RKO (cell line): Measurements from ENCODE around the gene USP24.
"Not testable (repeated sequence)": the region's sequence is repeated elsewhere in the genome, so short reads cannot be mapped to it uniquely, and the experiment has no call there.

ENCODE experiments used
- DNase-seq: peaks from one replicate; pipeline ENCODE4 v3.0.0-alpha.2; 2016; ENCODE audit warnings: low spot score

USP24 gene

GRCh38 chr1:55232448-55233144, 17.4 kb upstream of the USP24 start:
- no peak for DNase-seq

- DNase-seq: no peak
Observed at GRCh38 chr1:55231745-55232144, 16.6 kb upstream of the USP24 start.

- no peak for DNase-seq
Observed at GRCh38 chr1:55230659-55231058, 15.5 kb upstream of the USP24 start.

- DNase-seq: not testable (repeated sequence)
Observed at GRCh38 chr1:55229726-55230125, 14.6 kb upstream of the USP24 start.

- DNase-seq: no peak
Observed at GRCh38 chr1:55225228-55225627, 10.1 kb upstream of the USP24 start.

GRCh38 chr1:55224729-55225128, 9.6 kb upstream of the USP24 start:
- no peak for DNase-seq

- no peak for DNase-seq
Observed at GRCh38 chr1:55222152-55222551, 7.0 kb upstream of the USP24 start.

- no peak for DNase-seq
Observed at GRCh38 chr1:55217226-55217986, 2.2 kb upstream of the USP24 start.

GRCh38 chr1:55216096-55216495, 932 bp upstream of the USP24 start:
- DNase-seq: no peak

GRCh38 chr1:55214934-55215193, 300 bp downstream of the USP24 start:
- DNase-seq: peak; percentile 44

GRCh38 chr1:55214212-55214933, 791 bp downstream of the USP24 start:
- peak; percentile 41 for DNase-seq

- no peak for DNase-seq
Observed at GRCh38 chr1:55213885-55214211, 1.3 kb downstream of the USP24 start.

GRCh38 chr1:55213151-55213884, 1.8 kb downstream of the USP24 start:
- peak; percentile 53 for DNase-seq

- DNase-seq: peak; percentile 25
Observed at GRCh38 chr1:55212349-55213150, 2.6 kb downstream of the USP24 start.

- no peak for DNase-seq
Observed at GRCh38 chr1:55211863-55212262, 3.3 kb downstream of the USP24 start.

- DNase-seq: no peak
Observed at GRCh38 chr1:55210990-55211801, 4.0 kb downstream of the USP24 start.

- DNase-seq: peak; percentile 38
Observed at GRCh38 chr1:55209247-55209646, 5.9 kb downstream of the USP24 start.

GRCh38 chr1:55206210-55206609, 9.0 kb downstream of the USP24 start:
- DNase-seq: no peak

GRCh38 chr1:55204997-55205396, 10.2 kb downstream of the USP24 start:
- peak; percentile 32 for DNase-seq

GRCh38 chr1:55203064-55203463, 12.1 kb downstream of the USP24 start:
- no peak for DNase-seq

GRCh38 chr1:55200667-55201066, 14.5 kb downstream of the USP24 start:
- DNase-seq: no peak
